T-helper 17 cell (primary cell): ENCODE measurements around the gene C9orf50. TPM values are rescaled to one million over a fixed set of nuclear protein-coding genes. Genes with fewer than 3 reads are reported as not detected.
"Not testable (repeated sequence)": the region's sequence is repeated elsewhere in the genome, so short reads cannot be mapped to it uniquely, and the experiment has no call there.

Experiments used
- ATAC-seq: fragments of 150-1000 bp; cut with Tn5 transposase; 2 replicates; pipeline ENCODE4 v1.10.0; 2021; ENCODE audit warnings: mild to moderate bottlenecking, moderate library complexity
- DNase-seq, 3 donors: peaks; one replicate each; pipeline versions ENCODE4 v3.0.0 to v3.0.0-alpha.2; 2020 to 2021
- H3K9me3 ChIP-seq: one replicate; pipeline ENCODE4 v1.7.0; 2013; ENCODE audit warnings: low read length, mild to moderate bottlenecking; ENCODE audit not compliant: control insufficient read depth, poor library complexity, severe bottlenecking
- H3K27ac Mint-ChIP-seq: one replicate; pipeline ENCODE4 v1.8.0; 2022; ENCODE audit warnings: mild to moderate bottlenecking, moderate library complexity, mixed read lengths
- H3K27me3 Mint-ChIP-seq: one replicate; pipeline ENCODE4 v1.8.0; 2022; ENCODE audit warnings: mixed read lengths
- H3K36me3 Mint-ChIP-seq: one replicate; pipeline ENCODE4 v1.8.0; 2022; ENCODE audit warnings: low read depth, mixed read lengths
- H3K4me1 Mint-ChIP-seq: one replicate; pipeline ENCODE4 v1.8.0; 2022; ENCODE audit warnings: mild to moderate bottlenecking, mixed read lengths
- H3K4me3 Mint-ChIP-seq: one replicate; pipeline ENCODE4 v1.8.0; 2022; ENCODE audit warnings: mild to moderate bottlenecking, moderate library complexity, mixed read lengths
- total RNA-seq, 4 donors: library from RNA in 2 of 4; stranded (reverse) in 2 of 4; gene quantifications; one replicate each; pipeline ENCODE4 v1.2.3 and lab custom pipeline; 2022 to 2026

The C9orf50 gene
- total RNA-seq, 2 donors from 2014 or later = not detected

- H3K27me3 Mint-ChIP-seq = no peaks in the 10 kb centered on the region
- peak within 1 kb of the TSS; percentile 90 for H3K4me3 Mint-ChIP-seq
These were observed 21.1 kb upstream of the C9orf50 start, which contains the start of gene ASB6 for GRCh38 chr9:129641750-129642585. ASB6 (minus strand) TSS chr9:129642151; CDS start chr9:129641999, 152 bp downstream.

GRCh38 chr9:129640871-129641749 lies 20.2 kb upstream of the C9orf50 start:
- Mint-ChIP-seq H3K4me1 (peaks cover 20% of the 10 kb centered on the region), H3K27ac (peak overlapping the region; percentile 93), H3K36me3 (peaks cover 5% of the 10 kb centered on the region), H3K27me3 (no peaks in the 10 kb centered on the region), H3K4me3 (peak overlapping the region; percentile 90)
- ATAC-seq = peak; percentile 47
- no peak for DNase-seq
- no peaks in the 10 kb centered on the region for H3K9me3 ChIP-seq

More at GRCh38 chr9:129641750-129642585, 21.1 kb upstream of the C9orf50 start, which contains the start of gene ASB6:
- Mint-ChIP-seq H3K27ac (peak within 1 kb of the TSS; percentile 93), H3K36me3 (peaks cover 5% of the 10 kb centered on the region), H3K4me1 (peaks cover 20% of the 10 kb centered on the region)
- ATAC-seq = peak; percentile 90
- no peaks in the 10 kb centered on the region for H3K9me3 ChIP-seq
- DNase-seq = peak; percentile 84 to 95 (median 93)

- Mint-ChIP-seq H3K4me3 (peak overlapping the region; percentile 90), H3K4me1 (peaks cover 20% of the 10 kb centered on the region), H3K27me3 (no peaks in the 10 kb centered on the region), H3K27ac (peak overlapping the region; percentile 93), H3K36me3 (peaks cover 5% of the 10 kb centered on the region)
- no peaks in the 10 kb centered on the region for H3K9me3 ChIP-seq
- no peak for DNase-seq
- ATAC-seq = no peak
These were observed 19.4 kb upstream of the C9orf50 start for GRCh38 chr9:129640086-129640870.

GRCh38 chr9:129639756-129640085 lies 18.8 kb upstream of the C9orf50 start:
- no peak overlapping the region for H3K4me3 Mint-ChIP-seq
- H3K36me3 Mint-ChIP-seq = peaks cover 5% of the 10 kb centered on the region
- no peak for DNase-seq
- peaks cover 20% of the 10 kb centered on the region for H3K4me1 Mint-ChIP-seq
- no peaks in the 10 kb centered on the region for H3K9me3 ChIP-seq
- H3K27me3 Mint-ChIP-seq = no peaks in the 10 kb centered on the region
- no peak for ATAC-seq
- H3K27ac Mint-ChIP-seq = peak overlapping the region; percentile 93

GRCh38 chr9:129639034-129639630 lies 18.2 kb upstream of the C9orf50 start:
- Mint-ChIP-seq H3K4me1 (peaks cover 20% of the 10 kb centered on the region), H3K36me3 (peaks cover 5% of the 10 kb centered on the region), H3K27ac (no peak overlapping the region), H3K4me3 (no peak overlapping the region), H3K27me3 (no peaks in the 10 kb centered on the region)
- no peaks in the 10 kb centered on the region for H3K9me3 ChIP-seq
- ATAC-seq (no peak), DNase-seq (no peak)

GRCh38 chr9:129637673-129638439 lies 17.0 kb upstream of the C9orf50 start:
- H3K4me3 Mint-ChIP-seq = peak overlapping the region; percentile 39
- peaks cover 20% of the 10 kb centered on the region for H3K4me1 Mint-ChIP-seq
- peaks cover 5% of the 10 kb centered on the region for H3K36me3 Mint-ChIP-seq
- DNase-seq (no peak), ATAC-seq (no peak)
- H3K27me3 Mint-ChIP-seq = no peaks in the 10 kb centered on the region
- peak overlapping the region; percentile 59 for H3K27ac Mint-ChIP-seq
- H3K9me3 ChIP-seq = no peaks in the 10 kb centered on the region

GRCh38 chr9:129637102-129637501 lies 16.2 kb upstream of the C9orf50 start:
- H3K27ac Mint-ChIP-seq = peak overlapping the region; percentile 59

GRCh38 chr9:129636343-129636742 lies 15.4 kb upstream of the C9orf50 start:
- not testable (repeated sequence) for H3K27me3 Mint-ChIP-seq, H3K4me3 Mint-ChIP-seq, H3K9me3 ChIP-seq, DNase-seq, ATAC-seq, H3K36me3 Mint-ChIP-seq
- peaks cover 20% of the 10 kb centered on the region for H3K4me1 Mint-ChIP-seq
- peak overlapping the region; percentile 77 for H3K27ac Mint-ChIP-seq

More at GRCh38 chr9:129637102-129637501, 16.2 kb upstream of the C9orf50 start:
- no peaks in the 10 kb centered on the region for H3K9me3 ChIP-seq
- H3K27me3 Mint-ChIP-seq = no peaks in the 10 kb centered on the region
- H3K4me1 Mint-ChIP-seq = peaks cover 17% of the 10 kb centered on the region
- no peak for DNase-seq
- H3K4me3 Mint-ChIP-seq = no peak overlapping the region
- peaks cover 5% of the 10 kb centered on the region for H3K36me3 Mint-ChIP-seq
- no peak for ATAC-seq

GRCh38 chr9:129635099-129636065 lies 14.5 kb upstream of the C9orf50 start:
- Mint-ChIP-seq H3K27me3 (no peaks in the 10 kb centered on the region), H3K4me3 (no peak overlapping the region), H3K36me3 (peaks cover 5% of the 10 kb centered on the region), H3K27ac (peak overlapping the region; percentile 77), H3K4me1 (peaks cover 24% of the 10 kb centered on the region)
- no peak for ATAC-seq
- no peak for DNase-seq
- H3K9me3 ChIP-seq = no peaks in the 10 kb centered on the region

- Mint-ChIP-seq H3K27ac (no peak overlapping the region), H3K36me3 (peaks cover 5% of the 10 kb centered on the region), H3K27me3 (no peaks in the 10 kb centered on the region), H3K4me3 (no peak overlapping the region), H3K4me1 (peaks cover 28% of the 10 kb centered on the region)
- no peak for ATAC-seq
- DNase-seq = no peak
- H3K9me3 ChIP-seq = no peaks in the 10 kb centered on the region
These were observed 12.9 kb upstream of the C9orf50 start for GRCh38 chr9:129633848-129634247.

GRCh38 chr9:129633207-129633606 lies 12.3 kb upstream of the C9orf50 start:
- H3K27ac Mint-ChIP-seq = no peak overlapping the region
- peaks cover 2% of the 10 kb centered on the region for H3K36me3 Mint-ChIP-seq

More at GRCh38 chr9:129633207-129633606, 12.3 kb upstream of the C9orf50 start:
- Mint-ChIP-seq H3K27me3 (no peaks in the 10 kb centered on the region), H3K4me3 (no peak overlapping the region), H3K4me1 (peaks cover 30% of the 10 kb centered on the region)
- no peaks in the 10 kb centered on the region for H3K9me3 ChIP-seq
- ATAC-seq = no peak
- DNase-seq = no peak
